ES-I3 (cell line): Measurements from ENCODE around the gene PCDHA1.

Experiments used
- H3K36me3 ChIP-seq: 2 replicates; pipeline ENCODE4 v1.6.1; 2013; ENCODE audit warnings: mild to moderate bottlenecking, low read length, control low read depth, moderate library complexity; ENCODE audit not compliant: insufficient read depth
- H3K4me1 ChIP-seq: 2 replicates; pipeline ENCODE4 v1.6.1; 2013; ENCODE audit warnings: mild to moderate bottlenecking, control low read depth, low read length; ENCODE audit not compliant: insufficient read depth
- H3K9ac ChIP-seq: 2 replicates; pipeline ENCODE4 v1.6.1; 2013; ENCODE audit warnings: low read depth, mild to moderate bottlenecking, low read length, moderate library complexity
- H3K9me3 ChIP-seq: 2 replicates; pipeline ENCODE4 v1.6.1; 2013; ENCODE audit warnings: mild to moderate bottlenecking, low read length, moderate library complexity; ENCODE audit not compliant: control insufficient read depth, insufficient read depth

PCDHA1 gene

DNA sequence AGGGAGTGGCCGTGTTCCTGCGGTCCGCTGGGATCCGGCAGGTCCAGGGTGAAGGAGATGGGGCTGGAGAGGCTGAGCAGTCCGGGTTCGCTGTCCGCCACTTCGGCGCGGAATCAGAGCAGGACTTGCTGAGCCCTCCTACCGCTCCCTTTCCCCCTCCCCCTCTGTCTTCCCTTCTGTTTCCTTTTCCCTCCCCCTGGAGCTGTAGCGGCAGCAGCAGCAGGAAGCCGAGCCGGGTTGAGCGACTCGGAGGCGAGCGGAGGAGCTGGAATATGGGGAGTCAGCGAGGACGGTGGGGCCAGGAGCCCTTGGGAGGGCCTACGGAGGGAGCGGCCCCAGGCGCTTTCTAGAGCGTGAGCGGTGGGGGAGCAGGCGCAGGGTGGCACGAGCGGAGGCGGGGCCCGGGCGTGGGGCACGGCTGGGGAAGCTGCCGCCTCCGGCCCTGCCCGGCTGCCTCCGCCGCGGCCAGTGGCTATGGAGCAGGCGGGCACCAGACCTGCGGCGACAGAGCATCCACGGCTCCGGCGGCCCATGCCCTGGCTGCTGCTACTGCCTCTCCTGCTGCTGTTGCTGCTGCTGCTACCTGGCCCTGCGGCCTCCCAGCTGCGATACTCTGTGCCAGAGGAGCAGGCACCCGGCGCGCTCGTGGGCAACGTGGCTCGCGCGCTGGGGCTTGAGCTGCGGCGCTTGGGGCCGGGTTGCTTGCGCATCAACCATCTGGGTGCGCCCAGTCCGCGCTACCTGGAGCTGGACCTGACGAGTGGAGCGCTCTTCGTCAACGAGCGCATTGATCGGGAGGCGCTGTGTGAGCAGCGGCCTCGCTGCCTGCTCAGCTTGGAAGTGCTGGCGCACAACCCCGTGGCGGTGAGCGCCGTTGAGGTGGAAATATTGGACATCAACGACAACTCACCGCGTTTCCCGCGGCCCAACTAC, 180.6 kb downstream of the PCDHA1 start, which contains the start of gene PCDHAC2:
Gene PCDHAC2, plus strand, starts transcription at position 184 of the 933 bp plus-strand sequence. Its CDS starts 291 bp downstream, at position 475.
- peaks cover 27% of the 10 kb centered on the region for H3K4me1 ChIP-seq
- no peaks in the 10 kb centered on the region for H3K9me3 ChIP-seq
- H3K9ac ChIP-seq = peak within 1 kb of the TSS; percentile 73
- H3K36me3 ChIP-seq = no peaks in the 10 kb centered on the region

- Histone ChIP-seq H3K9me3 (no peaks in the 10 kb centered on the region), H3K9ac (peak overlapping the region; percentile 73), H3K4me1 (peaks cover 27% of the 10 kb centered on the region), H3K36me3 (no peaks in the 10 kb centered on the region)
These were observed 181.4 kb downstream of the PCDHA1 start for GRCh38 chr5:140967226-140967893.

GRCh38 chr5:140969880-140970279, 183.9 kb downstream of the PCDHA1 start:
- 0 out of 2 replicates have a peak overlapping the region, but pooled peaks have one; percentile 6 for H3K9ac ChIP-seq
- H3K36me3 ChIP-seq = no peaks in the 10 kb centered on the region
- peaks cover 18% of the 10 kb centered on the region for H3K4me1 ChIP-seq
- H3K9me3 ChIP-seq = no peaks in the 10 kb centered on the region

- H3K9me3 ChIP-seq = no peaks in the 10 kb centered on the region
- H3K9ac ChIP-seq = no peak overlapping the region
- H3K36me3 ChIP-seq = no peaks in the 10 kb centered on the region
- H3K4me1 ChIP-seq = peaks cover 30% of the 10 kb centered on the region
These were observed 187.6 kb downstream of the PCDHA1 start for GRCh38 chr5:140973550-140973949.

- no peaks in the 10 kb centered on the region for H3K36me3 ChIP-seq
- H3K9ac ChIP-seq = no peak overlapping the region
- no peaks in the 10 kb centered on the region for H3K9me3 ChIP-seq
- H3K4me1 ChIP-seq = peaks cover 17% of the 10 kb centered on the region
These were observed 191.1 kb downstream of the PCDHA1 start for GRCh38 chr5:140977003-140977402.

GRCh38 chr5:140978260-140978659, 192.3 kb downstream of the PCDHA1 start:
- Histone ChIP-seq H3K9me3 (no peaks in the 10 kb centered on the region), H3K4me1 (peaks cover 17% of the 10 kb centered on the region), H3K9ac (no peak overlapping the region), H3K36me3 (no peaks in the 10 kb centered on the region)

DNA sequence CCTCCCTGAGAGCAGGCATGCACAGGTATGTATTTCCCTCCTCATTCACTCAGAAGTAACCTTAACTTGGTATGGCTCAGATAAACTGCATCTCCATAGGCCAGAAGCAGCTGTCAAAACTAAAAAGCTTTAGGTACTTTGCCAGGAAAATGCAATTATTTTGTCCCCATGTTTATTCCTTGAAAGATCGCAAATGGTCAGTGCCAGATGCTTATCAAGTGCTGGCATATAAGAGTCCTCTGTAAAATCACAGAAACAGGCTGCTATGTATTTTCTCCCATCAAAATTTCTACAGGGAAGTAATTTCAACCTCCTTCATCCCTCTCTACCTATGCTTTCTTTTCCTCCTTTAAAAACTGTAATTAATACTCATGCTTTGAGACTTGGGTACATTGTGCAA, 193.0 kb downstream of the PCDHA1 start:
- H3K36me3 ChIP-seq = no peaks in the 10 kb centered on the region
- H3K4me1 ChIP-seq = peaks cover 17% of the 10 kb centered on the region
- H3K9ac ChIP-seq = no peak overlapping the region
- no peaks in the 10 kb centered on the region for H3K9me3 ChIP-seq

DNA sequence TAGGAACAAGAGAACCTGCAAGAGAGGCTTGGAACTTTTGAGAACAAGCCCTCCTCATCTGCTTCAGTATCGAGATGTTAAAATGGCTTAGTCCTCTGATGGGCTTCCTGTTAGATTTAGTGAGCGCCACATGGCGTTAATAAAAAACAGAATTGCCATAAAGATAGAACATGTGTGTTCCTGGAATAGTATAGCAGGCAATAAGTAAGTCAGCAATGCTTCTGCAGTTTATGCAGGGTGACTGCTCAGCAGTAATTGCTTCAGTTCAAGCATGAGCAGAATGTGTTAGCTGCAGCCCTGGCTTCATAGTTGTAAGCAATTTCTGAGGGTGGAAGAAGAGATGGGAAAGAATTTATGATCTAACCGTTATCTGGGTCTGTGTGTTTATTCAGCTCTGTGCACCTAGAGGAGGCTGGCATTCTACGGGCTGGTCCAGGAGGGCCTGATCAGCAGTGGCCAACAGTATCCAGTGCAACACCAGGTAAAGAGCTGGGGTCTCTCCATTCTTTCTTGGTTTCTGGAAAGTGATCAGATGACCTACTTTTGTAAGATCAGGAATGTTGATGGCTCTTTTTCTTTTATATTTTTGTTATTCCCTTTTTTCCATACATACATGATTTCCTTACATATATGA, 196.3 kb downstream of the PCDHA1 start:
- Histone ChIP-seq H3K4me1 (peaks cover 32% of the 10 kb centered on the region), H3K9me3 (no peaks in the 10 kb centered on the region), H3K36me3 (no peaks in the 10 kb centered on the region), H3K9ac (no peak overlapping the region)

- Histone ChIP-seq H3K9me3 (no peaks in the 10 kb centered on the region), H3K36me3 (no peaks in the 10 kb centered on the region), H3K9ac (no peak overlapping the region)
These were observed 200.2 kb downstream of the PCDHA1 start for GRCh38 chr5:140986117-140986521.

GRCh38 chr5:140988100-140988499, 202.2 kb downstream of the PCDHA1 start:
- peaks cover 51% of the 10 kb centered on the region for H3K4me1 ChIP-seq
- H3K36me3 ChIP-seq = no peaks in the 10 kb centered on the region
- no peak overlapping the region for H3K9ac ChIP-seq
- H3K9me3 ChIP-seq = no peaks in the 10 kb centered on the region

More at GRCh38 chr5:140986117-140986521, 200.2 kb downstream of the PCDHA1 start:
- peaks cover 51% of the 10 kb centered on the region for H3K4me1 ChIP-seq

DNA sequence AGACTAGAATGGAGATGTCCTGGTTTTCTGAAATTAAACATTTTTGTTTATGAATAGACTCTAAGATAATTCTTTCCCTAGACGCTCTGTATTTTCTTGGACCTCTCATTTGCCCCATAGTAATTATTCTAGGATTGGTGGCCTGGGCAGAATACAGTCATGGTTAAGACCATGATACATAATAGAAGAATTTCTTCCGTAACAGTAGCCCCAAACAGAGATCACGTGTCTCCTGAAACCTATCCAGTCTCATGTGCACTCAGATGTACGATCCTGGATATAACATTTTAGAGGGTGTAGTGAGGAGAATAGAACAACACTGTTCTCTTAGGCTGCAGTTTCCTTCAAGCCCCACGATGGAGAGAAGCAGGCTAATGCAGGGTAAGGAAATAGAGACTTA, 202.7 kb downstream of the PCDHA1 start:
- H3K36me3 ChIP-seq = no peaks in the 10 kb centered on the region
- H3K9ac ChIP-seq = no peak overlapping the region
- H3K4me1 ChIP-seq = peaks cover 51% of the 10 kb centered on the region
- H3K9me3 ChIP-seq = no peaks in the 10 kb centered on the region

DNA sequence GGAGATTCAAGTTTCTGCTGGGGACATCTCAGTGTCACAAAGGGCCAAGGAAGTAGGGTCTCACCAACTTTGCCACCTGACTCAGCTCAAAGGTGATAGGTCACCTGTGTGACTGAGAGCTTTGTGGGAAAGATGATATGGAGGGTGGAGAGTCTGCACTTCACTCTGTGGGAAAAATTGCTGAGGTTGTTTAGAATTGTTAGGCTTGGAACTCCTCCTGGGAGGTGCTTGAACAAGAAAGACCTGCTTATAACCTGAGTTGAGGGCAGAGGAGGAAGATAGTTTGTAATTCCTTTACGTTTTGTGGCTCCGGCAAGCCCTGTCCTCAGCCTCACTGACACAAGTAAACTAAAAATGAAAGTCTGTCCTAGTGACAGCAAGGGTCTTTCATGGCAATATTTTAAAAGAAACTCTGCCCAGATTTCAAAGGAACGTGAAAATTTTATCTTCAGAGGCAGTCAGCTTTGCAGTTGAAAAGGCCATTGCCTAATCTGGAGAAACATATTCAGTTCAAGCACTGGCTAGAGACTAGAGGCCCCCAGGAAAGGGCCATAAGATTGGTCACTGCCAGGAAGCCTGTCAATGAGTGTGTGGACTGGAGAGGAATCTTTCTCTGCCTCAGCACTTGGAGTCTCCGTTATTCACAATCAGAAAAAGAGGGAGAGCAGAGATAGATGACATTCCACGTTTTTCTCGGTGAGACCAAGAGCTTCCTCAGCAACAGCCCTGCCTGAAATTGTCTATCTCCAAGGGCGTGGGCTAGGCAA, 203.5 kb downstream of the PCDHA1 start:
- peaks cover 46% of the 10 kb centered on the region for H3K4me1 ChIP-seq
- H3K36me3 ChIP-seq = no peaks in the 10 kb centered on the region
- no peak overlapping the region for H3K9ac ChIP-seq
- no peaks in the 10 kb centered on the region for H3K9me3 ChIP-seq

DNA sequence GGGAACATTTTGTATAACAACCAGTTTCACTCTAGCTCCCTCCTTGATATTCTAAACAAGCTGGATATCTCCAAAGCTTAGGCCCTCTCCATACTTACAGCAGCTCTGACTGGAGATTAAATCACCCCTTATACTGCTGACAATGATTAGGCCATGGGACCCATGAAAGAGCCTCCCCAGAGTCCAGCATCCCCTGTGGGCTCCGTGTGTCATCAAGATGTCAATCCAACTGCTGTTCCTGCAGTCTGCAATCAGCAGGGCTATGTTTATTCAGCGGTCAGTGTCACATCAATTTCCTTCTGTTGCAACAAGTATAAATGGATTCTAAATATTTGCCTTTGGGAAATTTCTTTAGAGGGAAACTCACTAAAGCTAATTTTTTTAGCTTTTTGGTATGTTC, 206.9 kb downstream of the PCDHA1 start:
- no peaks in the 10 kb centered on the region for H3K36me3 ChIP-seq
- H3K4me1 ChIP-seq = peaks cover 26% of the 10 kb centered on the region
- H3K9me3 ChIP-seq = no peaks in the 10 kb centered on the region
- H3K9ac ChIP-seq = no peak overlapping the region

DNA sequence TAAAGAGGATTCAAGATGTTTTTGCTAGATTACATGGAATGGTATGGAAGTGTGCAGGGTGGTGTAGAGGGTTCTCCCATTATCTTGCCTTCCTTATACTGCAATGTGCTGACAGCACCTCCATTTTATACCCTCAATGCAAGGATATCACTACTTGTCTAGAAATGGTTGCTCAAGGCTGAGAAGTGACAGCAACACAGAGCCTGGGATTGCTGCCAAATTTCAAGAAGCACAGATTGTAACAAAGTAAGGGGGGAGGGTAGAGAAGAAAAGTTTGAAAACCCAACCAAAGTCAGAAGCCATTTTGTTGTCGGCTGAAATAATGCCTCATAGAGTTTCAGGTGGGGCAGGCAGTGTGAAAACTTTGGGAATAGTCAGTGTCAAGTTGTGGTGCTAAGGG, 210.1 kb downstream of the PCDHA1 start:
- H3K9me3 ChIP-seq = no peaks in the 10 kb centered on the region
- no peak overlapping the region for H3K9ac ChIP-seq
- peaks cover 9% of the 10 kb centered on the region for H3K4me1 ChIP-seq
- no peaks in the 10 kb centered on the region for H3K36me3 ChIP-seq
